Glomerular endothelial cell (primary cell): ENCODE data around the gene FZD7. TPM values are rescaled to one million over a fixed set of nuclear protein-coding genes. Genes with fewer than 3 reads are reported as not detected.

ENCODE experiments used
- DNase-seq: peaks from one replicate; pipeline ENCODE4 v3.0.0-alpha.2; 2011; ENCODE audit warnings: low read depth, low spot score; ENCODE audit errors: extremely low read depth
- total RNA-seq: library from RNA; depleted of rRNA; stranded (reverse); fragments of >200 nt; gene quantifications from 2 replicates; pipeline ENCODE4 v1.2.3, GENCODE V29; 2015

Gene FZD7
- total RNA-seq, 1 donor from 2014 or later, result 10.5 TPM

DNA sequence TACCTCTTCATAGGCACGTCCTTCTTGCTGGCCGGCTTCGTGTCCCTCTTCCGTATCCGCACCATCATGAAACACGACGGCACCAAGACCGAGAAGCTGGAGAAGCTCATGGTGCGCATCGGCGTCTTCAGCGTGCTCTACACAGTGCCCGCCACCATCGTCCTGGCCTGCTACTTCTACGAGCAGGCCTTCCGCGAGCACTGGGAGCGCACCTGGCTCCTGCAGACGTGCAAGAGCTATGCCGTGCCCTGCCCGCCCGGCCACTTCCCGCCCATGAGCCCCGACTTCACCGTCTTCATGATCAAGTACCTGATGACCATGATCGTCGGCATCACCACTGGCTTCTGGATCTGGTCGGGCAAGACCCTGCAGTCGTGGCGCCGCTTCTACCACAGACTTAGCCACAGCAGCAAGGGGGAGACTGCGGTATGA lies 2.3 kb downstream of the FZD7 start:
- no peak for DNase-seq

DNA sequence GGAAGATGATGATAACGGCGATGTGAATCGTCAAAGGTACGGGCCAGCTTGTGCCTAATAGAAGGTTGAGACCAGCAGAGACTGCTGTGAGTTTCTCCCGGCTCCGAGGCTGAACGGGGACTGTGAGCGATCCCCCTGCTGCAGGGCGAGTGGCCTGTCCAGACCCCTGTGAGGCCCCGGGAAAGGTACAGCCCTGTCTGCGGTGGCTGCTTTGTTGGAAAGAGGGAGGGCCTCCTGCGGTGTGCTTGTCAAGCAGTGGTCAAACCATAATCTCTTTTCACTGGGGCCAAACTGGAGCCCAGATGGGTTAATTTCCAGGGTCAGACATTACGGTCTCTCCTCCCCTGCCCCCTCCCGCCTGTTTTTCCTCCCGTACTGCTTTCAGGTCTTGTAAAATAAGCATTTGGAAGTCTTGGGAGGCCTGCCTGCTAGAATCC lies 3.0 kb downstream of the FZD7 start:
- no peak for DNase-seq

DNA sequence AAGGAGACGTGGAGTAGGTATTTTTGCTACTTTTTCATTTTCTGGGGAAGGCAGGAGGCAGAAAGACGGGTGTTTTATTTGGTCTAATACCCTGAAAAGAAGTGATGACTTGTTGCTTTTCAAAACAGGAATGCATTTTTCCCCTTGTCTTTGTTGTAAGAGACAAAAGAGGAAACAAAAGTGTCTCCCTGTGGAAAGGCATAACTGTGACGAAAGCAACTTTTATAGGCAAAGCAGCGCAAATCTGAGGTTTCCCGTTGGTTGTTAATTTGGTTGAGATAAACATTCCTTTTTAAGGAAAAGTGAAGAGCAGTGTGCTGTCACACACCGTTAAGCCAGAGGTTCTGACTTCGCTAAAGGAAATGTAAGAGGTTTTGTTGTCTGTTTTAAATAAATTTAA lies 3.4 kb downstream of the FZD7 start:
- no peak for DNase-seq

DNA sequence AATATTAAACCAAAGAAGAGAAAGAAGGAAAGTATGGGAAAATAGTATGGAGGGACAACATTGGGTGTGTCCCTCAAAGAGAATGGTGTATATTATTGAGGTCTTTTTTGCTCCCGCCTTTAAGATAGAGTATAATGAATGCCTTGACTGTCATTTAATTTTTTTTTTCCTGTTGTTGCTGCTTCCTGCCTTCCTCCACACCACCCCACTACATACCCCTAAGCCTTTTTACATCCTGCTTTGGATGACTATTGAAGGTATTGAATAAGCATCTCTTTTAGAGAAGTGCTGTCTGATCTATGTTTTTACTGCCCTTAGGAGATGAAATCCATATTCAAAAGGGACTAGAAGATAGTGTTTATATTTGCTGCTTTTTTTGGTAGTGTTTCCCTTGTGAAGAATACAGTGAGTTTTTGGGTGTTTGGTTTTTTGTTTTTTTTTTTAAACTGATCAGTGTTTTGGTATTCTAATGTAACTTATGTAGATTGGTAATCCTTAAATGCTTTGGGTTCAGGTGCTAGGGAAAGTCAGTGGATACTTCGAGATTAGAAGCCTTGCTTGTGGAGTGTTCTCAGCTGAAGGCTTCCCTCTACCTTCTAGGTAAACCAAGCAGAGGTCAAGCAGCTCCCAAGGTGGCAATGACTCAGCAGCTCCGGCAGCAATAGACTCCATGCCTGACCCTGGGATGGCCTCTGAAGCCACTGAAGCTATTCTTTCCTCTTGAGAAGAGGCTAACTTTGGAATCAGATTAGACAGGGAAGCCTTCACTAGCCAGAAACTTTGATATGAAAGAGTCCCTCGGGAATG lies 5.0 kb downstream of the FZD7 start:
- no peak for DNase-seq

DNA sequence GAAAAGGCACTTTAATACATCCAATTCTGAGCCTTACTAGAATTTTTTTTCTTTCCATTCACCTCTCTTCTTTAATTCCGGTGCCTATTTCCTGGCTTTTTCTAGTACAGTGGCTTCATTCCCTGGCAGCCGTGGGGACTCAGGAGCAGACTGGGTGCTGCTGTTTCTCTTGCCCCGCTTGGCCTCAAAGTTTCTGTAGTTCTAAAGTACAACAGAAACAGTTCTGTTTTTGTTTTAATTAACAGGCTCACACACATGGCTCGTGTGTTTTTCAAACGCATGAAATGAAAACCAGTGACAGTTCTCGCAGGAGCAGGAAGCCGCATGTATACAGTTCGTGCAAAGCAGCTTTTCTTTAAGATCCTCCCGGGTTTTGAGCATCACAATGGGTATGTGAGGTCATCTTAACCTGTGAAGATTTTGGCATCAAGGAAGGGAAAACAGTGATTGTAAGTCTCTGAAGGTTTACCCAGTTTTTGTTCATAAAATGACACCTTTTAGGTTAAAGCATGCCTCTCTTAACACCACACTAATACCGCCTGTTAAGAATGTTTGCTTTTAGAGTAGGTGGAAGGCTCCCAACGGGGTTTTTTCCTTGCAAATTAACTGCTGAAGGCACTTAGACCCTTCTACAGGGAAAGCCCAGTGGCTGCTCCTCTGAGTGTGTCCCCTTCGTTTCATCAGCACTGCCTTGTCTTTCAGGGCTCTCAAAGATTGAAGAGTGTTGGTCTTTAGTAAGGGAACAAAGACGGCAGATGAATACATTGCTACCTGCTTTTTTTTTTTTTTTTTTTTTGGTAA lies 5.8 kb downstream of the FZD7 start:
- no peak for DNase-seq

DNA sequence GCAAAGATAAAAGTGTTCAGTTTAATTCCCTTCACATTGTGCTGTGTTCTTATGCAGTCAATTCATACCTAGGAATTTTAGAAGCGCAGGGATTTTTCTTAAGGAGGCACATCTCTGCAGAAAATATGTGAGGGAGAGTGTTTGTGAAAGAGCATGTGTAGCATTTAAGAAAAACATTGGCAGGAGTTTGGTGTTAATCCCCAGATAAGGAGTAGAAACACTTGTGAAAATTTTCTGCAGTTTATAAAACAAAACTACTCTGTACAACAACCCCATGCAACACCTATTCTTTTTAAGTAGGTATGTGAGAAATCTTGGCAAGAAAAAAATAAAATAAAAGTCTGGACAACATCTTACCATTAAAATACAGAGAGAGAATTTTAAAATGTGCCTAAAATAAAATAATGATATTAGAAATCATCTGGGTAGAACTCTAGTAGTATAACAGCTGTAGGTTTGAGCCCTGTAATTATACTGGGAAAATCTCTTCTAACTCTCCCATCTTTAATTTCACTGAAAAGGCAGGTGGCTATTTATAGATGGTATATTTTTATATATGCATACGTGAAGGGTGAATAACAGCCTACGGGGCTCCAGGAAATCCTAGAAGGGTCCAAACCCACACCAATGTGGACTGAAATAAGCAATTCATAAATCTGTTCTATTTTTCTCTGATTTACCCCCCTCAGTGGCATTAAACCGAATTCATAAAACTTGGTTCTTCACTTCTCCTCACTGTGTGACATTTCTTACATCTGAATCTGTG lies 6.6 kb downstream of the FZD7 start:
- DNase-seq, result no peak

DNA sequence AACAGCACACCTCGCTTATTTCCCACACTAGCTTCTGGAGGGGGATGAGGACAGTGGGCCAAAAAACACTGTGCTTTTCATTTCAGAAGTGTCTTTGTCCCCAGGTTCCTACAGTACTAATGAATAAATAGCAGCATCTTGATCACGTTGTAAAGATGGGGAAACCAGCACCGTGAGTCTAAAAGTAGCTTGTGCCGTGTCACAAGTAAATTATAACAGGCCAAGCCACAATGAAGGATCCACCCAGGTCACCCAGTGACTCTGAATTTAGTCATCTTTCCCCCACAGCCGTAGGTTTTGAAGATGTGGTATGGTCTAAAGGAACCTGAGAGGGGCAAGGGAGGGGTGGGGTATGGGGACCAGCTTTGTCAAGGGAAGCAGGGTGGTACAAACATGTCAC lies 8.8 kb downstream of the FZD7 start:
- DNase-seq, result no peak

DNA sequence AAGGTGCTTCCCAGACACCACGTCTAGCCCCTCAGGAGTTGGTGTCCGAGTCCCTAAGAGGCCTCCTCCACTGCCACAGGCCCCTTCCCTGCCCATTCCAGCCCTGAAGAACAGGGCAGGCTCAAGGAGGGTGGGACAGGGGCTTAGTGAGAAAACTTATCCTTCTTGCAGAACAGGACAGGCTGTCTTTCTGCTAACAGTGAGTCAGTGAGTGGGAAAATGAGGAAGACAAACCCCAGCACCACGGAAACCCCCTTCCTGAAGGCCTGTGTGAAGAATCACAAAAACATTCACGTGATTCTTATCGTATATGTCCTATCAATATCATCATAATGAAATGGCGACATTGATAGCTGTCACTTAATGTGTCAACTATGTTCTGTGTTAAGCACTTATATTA lies 9.8 kb downstream of the FZD7 start:
- no peak for DNase-seq

DNA sequence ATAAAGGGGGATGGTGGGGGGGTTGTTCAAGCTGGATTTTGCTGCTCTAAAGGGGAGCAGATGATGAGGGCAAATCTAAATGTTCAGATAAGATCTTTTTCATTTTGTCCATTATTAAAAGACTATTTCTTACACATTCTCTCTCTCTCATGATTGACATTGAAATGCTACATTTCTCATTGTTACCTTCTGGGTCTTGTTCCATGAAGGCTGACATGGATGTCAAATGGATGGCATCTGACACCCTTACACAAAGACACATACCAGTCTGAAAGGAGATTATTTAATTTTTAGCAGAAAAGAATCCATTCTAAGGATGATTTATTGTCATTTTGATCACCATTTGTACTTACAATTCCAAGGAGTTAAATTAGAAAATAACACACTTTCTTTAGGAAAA lies 11.1 kb downstream of the FZD7 start:
- no peak for DNase-seq

DNA sequence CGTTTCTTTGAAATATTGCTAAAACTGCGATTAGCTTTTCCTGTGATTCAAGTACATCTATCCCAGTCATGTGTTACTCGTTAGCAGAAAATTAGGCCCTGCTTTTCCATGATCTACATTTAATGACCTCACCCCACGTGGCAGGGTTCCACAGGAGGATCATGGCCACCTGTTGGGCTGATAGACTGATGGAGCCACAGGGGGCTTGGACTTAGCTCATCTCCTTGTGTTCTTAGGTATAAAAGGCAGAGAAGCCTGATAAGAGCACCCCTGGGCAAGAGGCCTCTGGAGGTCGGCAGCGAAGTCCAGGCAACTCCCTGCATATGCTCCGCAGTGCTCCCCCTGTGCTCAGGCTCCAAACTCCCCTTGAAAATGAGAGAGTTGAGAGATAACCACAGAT lies 12.9 kb downstream of the FZD7 start:
- no peak for DNase-seq

DNA sequence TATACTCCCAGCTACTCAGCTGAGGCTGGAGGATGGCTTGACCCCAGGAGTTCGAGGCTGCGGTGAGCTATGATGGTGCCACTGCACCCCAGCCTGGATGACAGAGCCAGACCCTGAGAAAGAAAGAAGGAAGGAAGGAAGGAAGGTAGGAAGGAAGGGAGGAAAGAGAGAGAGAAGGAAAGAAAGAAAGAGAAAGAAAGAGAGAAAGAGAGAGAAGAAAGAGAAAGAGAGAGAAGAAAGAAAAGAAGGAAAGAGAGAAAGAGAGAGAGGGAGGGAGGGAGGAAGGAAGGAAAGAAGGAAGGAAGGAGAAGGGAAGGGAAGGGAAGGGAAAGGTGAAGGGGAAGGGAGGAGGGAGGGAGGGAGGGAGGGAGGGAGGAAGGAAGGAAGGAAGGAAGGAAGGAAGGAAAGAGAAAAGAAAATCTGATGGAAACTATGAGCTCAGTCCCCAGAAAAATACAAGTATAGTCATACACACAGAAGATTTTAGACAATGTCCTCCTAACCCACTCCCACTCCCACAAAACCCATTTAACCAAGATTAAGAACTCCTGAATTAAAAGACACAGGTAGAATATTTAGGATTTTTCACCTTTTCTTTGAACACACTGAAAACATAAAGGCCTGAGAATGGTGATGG lies 15.6 kb downstream of the FZD7 start:
- DNase-seq, result no peak

DNA sequence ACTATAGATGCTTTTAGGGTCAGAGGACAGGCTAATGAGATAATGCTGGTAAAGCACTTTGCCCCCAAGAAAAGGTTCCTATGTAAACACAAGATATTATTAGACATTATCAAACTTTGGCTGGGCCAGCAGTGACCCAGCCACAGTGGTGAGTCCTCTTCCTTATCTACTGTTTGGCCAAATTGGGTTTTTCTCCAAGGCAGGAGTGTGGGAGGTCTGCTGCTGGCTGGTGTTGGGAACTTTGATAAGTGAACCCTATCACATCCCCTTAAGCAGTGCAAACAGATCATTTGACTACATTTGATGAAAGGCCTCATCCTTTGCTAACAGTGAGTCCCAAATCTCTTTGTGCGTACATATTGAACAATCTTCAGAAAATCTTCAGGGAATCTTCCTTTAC lies 16.2 kb downstream of the FZD7 start:
- no peak for DNase-seq

DNA sequence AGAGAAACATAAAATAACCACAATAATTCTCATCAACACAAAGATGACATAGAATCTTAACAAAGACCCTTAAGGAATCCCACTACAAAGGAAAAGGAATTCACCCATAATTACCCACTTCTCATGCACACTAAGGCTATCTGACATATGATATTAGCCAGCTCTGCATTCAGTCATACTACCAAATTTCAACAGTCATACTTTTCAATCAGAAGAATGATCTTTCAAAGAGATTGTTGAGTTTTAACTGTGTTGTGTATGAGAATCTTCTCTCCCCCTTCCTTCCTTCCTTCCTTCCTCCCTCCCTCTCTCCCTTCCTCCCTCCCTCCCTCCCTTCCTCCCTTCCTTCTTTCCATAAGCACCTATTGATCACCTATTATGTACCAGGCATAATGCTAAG lies 17.0 kb downstream of the FZD7 start:
- DNase-seq, result no peak

DNA sequence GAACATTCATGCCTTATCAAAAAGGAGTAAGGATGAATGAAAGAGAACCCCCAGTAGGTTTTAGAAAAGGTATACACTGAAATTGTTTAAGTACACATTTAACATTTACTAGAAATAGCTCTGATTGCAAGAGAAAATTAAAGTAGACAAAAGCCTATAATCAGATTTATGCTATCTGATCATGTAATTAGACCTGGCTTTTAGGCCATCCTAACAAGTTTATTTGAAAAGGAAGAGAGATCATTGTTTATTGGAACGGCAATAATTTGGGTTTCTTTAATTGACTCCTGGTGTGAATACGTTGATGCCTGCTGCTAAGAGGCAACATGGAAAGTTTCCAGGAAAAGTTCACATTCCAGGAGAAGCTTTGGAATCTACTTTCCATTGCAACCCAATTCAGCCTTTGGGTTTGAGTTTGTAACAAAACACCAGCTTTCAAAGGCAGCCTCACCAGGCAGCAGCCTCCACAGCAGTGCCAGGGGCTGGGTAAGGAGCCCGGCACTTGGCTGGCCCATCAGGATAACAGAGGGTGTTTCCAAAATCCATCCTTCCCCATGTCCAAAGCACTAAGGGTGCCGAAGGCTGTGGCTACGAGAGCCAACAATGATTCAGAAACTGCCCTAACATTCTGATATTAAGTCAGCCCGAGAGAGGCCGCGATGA lies 18.0 kb downstream of the FZD7 start:
- no peak for DNase-seq

DNA sequence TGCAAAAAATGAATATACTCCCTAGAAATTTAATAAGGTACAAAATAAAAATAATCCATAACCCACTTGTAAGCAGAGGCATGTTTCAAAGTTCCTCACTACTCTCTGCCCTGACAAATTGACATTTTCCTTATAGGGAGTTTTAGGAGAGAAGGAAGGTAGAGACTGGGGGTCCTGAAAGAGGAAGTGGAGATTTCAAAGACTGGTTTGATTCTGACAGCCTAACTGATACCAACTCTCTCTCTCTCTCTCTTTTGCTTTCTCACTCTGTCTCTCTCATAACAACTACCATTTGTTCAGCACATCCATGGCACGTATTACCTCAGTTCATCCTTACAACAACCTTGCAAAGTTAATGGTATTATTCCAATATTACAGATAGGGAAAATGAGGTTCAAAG lies 18.6 kb downstream of the FZD7 start:
- no peak for DNase-seq

DNA sequence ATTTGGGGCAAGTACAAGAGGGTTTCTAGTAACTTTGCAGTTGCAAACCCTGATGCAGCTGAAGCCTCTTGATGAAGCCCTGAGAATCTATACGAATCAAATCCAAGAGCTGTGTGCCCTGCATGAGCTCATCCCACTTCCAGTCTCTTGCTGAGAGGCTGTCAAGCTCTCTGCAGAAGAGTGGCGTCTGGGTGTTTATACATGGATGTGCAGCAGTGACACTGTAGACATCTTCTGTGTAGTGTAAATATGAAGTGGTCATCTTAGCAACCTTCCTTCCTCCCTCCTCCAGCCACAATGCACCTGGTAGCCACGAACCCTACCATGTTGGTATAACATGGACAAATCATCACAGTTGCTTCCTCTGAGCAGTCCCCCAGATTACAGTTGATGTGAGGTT lies 21.0 kb downstream of the FZD7 start:
- DNase-seq, result no peak

DNA sequence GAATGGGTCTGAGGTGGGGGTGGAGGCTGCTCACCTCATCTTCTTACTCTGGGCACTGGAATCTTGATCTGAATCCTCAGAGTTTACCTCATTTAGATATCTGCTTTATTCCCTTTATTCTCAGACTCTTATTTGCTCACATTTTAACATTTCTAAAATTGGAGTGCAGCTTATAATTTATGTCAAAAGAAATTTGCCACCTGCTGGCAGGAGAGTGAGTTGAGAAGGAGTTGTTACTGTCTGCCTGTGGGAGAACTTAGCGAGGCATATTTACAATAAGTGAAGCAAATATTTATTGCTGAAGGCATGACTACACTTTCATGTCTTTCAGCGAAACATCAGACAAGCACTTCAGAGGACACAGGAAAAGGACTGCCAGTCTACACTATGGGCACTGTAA lies 23.0 kb downstream of the FZD7 start:
- DNase-seq, result no peak

DNA sequence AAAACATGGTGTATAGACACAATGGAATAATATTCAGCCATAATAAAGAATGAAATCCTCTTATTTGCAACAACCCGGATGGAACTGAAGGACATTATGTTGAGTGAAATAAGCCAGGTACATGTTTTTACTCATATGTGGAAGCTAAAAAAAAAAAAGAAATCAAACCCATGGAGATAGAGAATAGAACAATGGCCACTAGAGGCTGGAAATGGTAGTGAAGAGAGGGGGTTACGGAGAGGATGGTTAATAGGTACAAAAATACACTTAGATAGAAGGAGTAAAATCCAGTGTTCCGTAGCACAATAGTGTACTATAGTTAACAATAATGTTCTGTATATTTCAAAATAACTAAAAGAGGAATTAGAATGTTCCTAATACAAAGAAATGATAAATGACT lies 26.6 kb downstream of the FZD7 start:
- no peak for DNase-seq

DNA sequence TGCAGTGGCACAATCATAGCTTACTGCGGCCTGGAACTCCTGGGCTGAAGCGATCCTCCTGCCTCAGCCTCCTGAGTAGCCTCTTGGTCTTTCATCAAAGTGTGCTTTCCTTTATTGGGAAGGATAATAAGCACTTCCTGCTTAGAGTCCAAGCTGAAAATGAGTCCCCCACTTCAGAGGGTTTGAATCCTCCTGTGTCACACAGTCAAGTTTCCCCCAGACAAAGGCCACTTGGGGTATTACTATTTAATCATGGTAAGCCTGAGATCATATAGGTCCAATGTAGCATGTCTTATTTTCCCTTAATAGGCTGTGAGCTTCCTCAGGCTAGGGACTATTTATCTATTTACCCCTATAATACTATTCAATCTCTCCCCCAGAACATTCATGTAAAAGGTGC lies 28.0 kb downstream of the FZD7 start:
- DNase-seq, result no peak

DNA sequence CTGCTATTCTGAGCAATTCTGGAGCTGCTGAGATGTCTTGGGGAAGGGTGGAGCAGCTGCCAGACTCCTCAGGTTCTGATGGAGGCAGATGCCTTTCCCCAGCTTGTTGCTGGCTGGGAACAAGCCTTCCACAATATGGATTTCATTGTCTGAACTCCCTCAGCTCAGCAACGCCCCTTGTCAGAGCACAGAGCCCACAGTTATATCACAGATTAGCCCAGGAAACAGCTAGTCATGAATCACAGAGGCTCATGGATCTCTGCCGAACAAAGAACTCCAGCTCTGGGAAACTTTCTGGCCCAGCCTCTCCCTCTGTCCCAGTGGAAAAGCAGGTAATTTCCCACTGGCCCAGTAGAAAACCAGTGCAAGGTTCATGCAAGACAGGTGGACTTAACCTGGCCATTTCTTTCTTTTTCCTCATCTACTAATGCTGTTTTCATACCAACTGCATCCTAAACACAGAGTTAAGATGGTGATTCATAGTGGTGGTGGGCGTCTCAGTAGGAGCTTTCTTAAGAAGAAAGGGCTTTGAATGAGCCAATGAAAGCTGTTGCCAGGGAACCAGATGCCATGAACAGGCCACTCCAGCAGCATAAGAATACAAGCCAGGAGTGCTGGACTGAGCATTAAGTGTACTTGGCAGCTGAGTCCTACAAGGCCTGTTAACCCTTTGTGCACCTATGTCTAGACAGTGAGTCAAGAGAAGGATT lies 30.7 kb downstream of the FZD7 start:
- no peak for DNase-seq
